NCI-H1930 (cell line): Measurements from ENCODE around the gene ARHGEF7.
"Not testable (repeated sequence)": the region's sequence is repeated elsewhere in the genome, so short reads cannot be mapped to it uniquely, and the experiment has no call there.

ENCODE experiments used
- DNase-seq, 2 experiments: peaks; one replicate each; lab custom pipeline; 2025; lab: John Stamatoyannopoulos, UW

The ARHGEF7 gene

DNA sequence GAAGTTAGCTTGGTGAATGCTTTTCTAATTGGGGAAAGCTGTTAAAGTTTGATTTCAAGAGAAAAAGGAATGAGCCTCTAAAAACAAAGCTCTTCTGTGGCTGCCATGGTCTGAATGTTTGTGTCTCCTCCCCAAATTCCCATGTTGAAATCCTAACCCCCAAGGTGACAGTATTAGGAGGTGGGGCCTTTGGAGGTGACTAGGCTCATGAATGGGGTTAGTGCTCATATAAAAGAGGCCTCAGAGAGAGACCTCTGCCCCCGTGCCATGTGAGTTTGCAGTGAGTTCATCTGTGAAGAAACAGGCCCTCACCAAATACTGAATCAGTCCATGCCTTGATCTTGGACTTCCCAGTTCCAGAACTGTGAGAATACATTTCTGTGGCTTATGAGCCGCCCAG lies 56.5 kb downstream of the ARHGEF7 start:
- no peak for DNase-seq

GRCh38 chr13:111174377-111175114 lies 59.4 kb downstream of the ARHGEF7 start:
- DNase-seq: no peak

- DNase-seq: no peak
Observed at GRCh38 chr13:111175372-111175771, 60.3 kb downstream of the ARHGEF7 start.

DNA sequence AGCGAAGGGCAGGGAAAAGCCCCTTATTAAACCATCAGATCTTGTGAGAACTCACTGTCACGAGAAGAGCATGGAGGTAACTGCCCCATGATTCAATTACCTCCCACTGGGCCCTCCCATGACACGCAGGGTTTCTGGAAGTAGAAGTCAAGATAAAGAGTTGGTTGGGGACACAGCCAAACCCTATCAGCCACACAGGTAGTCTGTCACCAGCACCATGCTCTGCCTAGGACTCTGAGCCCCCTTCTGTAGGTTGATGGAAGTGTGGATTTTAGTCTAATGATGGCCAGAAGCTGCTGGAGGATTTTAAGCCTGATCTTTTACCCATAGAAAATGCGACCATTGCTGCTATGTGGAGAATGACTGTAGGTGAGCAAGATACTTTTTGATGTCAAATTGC lies 60.8 kb downstream of the ARHGEF7 start:
- DNase-seq: no peak

- no peak for DNase-seq
Observed at GRCh38 chr13:111176421-111176820, 61.3 kb downstream of the ARHGEF7 start.

GRCh38 chr13:111177081-111177711 lies 62.1 kb downstream of the ARHGEF7 start:
- DNase-seq: no peak

DNA sequence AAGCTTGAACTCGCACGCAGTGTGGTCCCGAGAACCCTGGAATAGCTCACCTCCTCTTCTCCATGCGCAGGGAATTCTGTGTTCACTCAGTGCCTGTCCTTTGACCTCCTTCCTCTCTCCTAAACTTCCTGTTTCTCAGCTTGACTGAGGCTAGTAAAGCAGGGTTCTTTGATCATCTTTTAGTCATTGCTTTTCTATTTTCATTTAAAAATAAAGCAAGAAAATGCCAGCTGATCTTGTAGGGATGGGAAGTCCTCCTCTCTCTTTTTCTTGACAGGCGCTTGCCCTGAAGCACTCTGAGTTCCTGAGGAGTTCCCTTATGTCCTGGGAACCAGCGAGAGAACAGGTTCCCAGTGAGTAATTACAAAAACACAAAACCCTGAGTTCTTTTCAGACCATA lies 62.8 kb downstream of the ARHGEF7 start:
- no peak for DNase-seq

DNA sequence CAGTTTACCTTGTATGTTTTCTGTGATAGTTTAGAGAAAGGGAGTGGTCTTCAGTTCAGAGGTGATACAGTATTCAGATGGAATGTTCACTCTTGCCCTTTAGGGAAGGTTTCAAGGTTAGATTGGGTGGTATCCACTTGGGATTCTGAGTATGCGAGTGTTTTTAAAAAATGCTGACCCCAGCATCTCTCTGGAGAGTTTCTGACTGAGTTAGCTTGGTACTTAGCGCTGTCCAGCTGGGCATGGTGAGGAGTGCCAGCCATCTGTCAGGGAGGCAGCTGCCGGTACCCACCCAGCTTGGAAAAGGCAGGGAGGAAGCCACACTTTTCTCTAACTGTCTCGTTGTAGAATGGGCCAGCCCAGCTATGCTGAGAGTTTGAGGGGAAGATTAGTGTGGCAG lies 63.3 kb downstream of the ARHGEF7 start:
- DNase-seq: no peak

- DNase-seq: no peak
Observed at GRCh38 chr13:111179908-111180760, 65.0 kb downstream of the ARHGEF7 start.

- no peak for DNase-seq
Observed at GRCh38 chr13:111181977-111182376, 66.9 kb downstream of the ARHGEF7 start.

DNA sequence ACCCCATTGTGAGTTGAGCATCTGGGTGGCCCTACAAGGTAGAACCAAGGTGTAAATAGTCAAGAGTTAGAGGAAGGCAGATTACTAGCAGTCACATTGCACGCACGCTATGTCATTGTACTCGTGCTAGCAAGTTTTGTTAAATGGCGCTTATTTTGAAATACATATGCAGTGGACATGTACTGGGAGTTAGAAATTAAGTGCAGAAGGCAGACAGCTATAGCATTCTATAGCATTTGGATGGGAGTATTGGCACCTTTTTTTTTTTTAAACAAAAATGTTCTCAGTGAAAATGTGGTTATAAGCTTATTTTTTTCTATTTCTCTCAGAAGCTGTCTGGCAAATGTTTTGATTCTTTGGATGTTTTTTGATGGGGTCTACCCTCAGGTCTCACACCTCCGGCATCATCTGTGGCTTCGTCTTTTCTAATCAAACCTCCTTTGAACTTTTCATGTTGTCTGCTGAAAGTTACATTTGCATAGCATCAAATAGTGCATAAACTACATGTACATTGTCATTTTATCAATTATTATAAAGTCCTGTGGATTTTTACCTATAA lies 68.1 kb downstream of the ARHGEF7 start:
- DNase-seq: no peak

DNA sequence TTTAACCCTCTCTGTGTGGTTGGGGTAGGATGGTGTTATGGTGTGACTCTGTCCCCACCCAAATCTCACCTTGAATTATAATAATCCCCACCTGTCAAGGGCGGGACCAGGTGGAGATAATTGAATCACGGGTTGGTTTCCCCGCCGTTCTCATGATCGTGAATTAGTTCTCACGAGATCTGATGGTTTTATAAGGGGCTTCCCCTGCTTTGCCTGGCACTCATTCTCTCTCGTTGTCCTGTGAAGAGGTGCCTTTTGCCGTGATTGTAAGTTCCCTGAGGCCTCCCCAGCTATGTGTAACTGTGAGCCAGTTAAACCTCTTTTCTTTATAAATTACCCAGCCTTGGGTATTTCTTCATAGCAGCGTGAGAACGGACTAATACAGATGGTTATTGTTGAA lies 68.8 kb downstream of the ARHGEF7 start:
- DNase-seq: no peak

- DNase-seq: no peak
Observed at GRCh38 chr13:111184458-111185401, 69.6 kb downstream of the ARHGEF7 start.

- DNase-seq: no peak
Observed at GRCh38 chr13:111186305-111186935, 71.3 kb downstream of the ARHGEF7 start.

DNA sequence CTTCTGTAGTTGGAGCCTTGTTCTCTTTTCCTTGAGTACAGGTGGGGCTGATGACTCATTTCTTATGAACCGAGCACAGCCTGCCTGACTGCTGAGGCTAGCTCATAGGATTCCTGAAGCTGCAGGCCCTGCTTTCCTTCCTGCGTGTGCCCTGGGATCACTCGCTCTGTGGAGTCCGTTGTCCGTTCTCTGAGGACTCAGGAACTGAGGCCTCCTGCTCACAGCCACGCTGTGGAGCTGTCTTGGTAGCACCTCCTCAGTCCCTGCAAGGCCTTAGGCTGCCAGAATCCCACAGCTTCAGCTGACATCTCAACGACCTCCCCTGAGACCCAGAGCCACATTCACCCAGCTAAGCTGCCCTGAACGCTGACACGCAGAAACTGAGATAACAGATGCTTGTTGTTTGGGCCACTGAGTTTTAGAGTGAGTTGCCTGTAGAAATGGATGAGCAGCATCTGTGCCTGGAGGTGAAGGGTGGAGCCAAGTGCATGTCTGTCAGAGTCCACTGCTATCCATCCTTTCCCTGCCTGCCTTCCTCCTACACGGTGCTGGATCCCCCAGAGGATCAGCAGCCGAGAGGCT lies 72.9 kb downstream of the ARHGEF7 start:
- DNase-seq: no peak

DNA sequence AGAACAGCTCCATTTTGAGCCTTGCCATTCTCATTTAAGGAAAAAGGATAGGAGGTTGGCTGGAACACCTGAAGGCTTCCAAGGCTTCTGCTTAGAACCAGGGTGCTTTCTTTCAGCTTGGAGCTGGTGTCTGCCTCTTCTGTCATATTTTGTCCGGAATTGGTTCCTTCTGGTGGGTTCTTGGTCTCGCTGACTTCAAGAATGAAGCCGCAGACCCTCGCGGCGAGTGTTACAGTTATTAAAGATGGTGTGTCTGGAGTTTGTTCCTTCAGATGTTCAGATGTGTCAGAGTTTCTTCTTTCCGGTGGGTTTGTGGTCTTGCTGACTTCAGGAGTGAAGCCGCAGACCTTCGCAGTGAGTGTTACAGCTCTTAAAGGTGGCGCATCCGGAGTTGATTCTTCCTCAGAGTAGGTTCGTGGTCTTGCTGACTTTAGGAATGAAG lies 74.0 kb downstream of the ARHGEF7 start:
- not testable (repeated sequence) for DNase-seq

DNA sequence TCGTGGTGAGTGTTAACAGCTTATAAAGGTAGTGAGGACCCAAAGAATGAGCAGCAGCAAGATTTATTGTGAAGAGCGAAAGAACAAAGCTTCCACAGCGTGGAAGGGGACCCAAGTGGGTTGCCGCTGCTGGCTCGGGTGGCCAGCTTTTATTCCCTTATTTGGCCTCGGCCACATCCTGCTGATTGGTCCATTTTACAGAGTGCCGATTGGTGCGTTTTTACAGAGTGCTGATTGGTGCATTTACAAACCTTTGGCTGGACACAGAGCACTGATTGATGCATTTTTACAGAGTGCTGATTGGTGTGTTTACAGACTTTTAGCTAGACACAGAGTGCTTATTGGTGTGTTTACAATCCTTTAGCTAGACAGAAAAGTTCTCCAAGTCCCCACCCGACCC lies 74.4 kb downstream of the ARHGEF7 start:
- DNase-seq: not testable (repeated sequence)

DNA sequence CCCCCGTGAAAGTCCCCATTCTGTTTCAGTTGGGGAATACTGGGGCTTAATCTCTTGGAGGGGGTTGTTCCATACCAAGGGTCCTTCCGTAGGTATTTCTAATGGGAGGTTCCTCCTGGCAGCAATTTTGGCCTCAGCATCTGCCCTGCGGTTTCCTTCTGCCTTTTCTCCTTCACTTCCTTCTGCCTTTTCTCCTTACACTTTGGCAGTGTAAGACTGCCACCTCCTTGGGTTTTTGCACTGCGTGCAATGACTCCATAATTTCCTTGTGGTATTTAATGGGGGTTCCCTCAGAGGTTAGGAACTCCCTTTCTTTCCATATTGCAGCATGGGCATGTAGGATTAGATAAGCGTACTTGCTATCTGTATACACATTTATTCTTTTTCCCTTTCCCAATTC lies 78.1 kb downstream of the ARHGEF7 start:
- DNase-seq: not testable (repeated sequence)

- not testable (repeated sequence) for DNase-seq
Observed at GRCh38 chr13:111194651-111195050, 79.5 kb downstream of the ARHGEF7 start.

- not testable (repeated sequence) for DNase-seq
Observed at GRCh38 chr13:111198732-111199378, 83.7 kb downstream of the ARHGEF7 start.
